Lower leg skin (tissue), 4 donors: ENCODE results near the gene ASB1. TPM values are rescaled to one million over a fixed set of nuclear protein-coding genes. Genes with fewer than 3 reads are reported as not detected.

ENCODE experiments used
- DNase-seq, 2 donors: peaks; one replicate each; pipeline ENCODE4 v3.0.0-alpha.2; 2019; ENCODE audit warnings: low spot score in 2 of 2
- H3K4me3 ChIP-seq: fragments of 200-600 bp; sonication (generic); 2 replicates; pipeline ENCODE4 v1.5.1; 2017; ENCODE audit warnings: mild to moderate bottlenecking, low read depth; ENCODE audit not compliant: poor library complexity, severe bottlenecking
- POLR2A ChIP-seq, 2 donors: fragments of 450-650 bp; IDR thresholded peaks; one replicate each; pipeline ENCODE4 v1.6.1; 2016 to 2017; ENCODE audit warnings: antibody characterized with exemption in 2 of 2, mild to moderate bottlenecking in 1 of 2, moderate library complexity in 1 of 2
- WGBS, 2 donors: methylation state at CpG; one replicate each; pipeline ENCODE4 v1.1.5; 2018; 5-methylcytosine and 5-hydroxymethylcytosine counted together
- intact Hi-C: fragments of 100-400 bp; cut with DNase I; formaldehyde crosslinking; loops from one replicate; pipeline ENCODE4 v1.15.0; 2023; ENCODE audit warnings: low total_unique reads
- total RNA-seq, 4 donors: library from RNA; depleted of rRNA; stranded (reverse); fragments of >200 nt; gene quantifications; one replicate each; pipeline ENCODE4 v1.1.0, GENCODE V29; 2016
- TF ChIP-seq, protein P1 (sequence below), 3 donors: fragments of 450-650 bp; IDR thresholded peaks; one replicate each; pipeline ENCODE4 v1.5.1; 2016; ENCODE audit warnings: antibody characterized with exemption in 3 of 3, mild to moderate bottlenecking in 3 of 3, moderate library complexity in 2 of 3

Gene ASB1
- total RNA-seq, 4 donors from 2014 or later, result 16.6 to 32.9 (median 21.0) TPM

DNA sequence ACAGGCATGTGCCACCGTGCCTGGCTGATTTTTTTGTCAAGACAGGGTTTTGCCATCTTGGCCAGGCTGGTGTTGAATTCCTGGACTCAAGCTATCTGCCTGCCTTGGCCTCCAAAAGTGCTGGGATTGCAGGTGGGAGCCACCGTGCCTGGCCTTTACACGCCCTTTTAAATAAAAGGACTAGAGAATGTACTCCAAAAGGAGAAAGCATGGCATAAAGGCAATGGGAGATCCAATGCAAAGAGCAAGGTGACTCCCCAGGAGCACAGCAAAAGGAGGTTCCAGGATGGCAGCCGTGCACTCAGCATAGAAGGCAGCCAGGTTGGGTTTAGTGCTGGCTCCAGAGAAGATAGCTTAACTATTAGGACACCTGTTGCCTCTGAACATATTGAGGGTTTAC is 27.1 kb downstream of the ASB1 start:
- no peak for DNase-seq
- H3K4me3 ChIP-seq, result no peak overlapping the region
- 92 to 97% methylated on average over 4 of the region's 4 CpGs for WGBS, 2 donors
- TF ChIP-seq, protein P1, sequence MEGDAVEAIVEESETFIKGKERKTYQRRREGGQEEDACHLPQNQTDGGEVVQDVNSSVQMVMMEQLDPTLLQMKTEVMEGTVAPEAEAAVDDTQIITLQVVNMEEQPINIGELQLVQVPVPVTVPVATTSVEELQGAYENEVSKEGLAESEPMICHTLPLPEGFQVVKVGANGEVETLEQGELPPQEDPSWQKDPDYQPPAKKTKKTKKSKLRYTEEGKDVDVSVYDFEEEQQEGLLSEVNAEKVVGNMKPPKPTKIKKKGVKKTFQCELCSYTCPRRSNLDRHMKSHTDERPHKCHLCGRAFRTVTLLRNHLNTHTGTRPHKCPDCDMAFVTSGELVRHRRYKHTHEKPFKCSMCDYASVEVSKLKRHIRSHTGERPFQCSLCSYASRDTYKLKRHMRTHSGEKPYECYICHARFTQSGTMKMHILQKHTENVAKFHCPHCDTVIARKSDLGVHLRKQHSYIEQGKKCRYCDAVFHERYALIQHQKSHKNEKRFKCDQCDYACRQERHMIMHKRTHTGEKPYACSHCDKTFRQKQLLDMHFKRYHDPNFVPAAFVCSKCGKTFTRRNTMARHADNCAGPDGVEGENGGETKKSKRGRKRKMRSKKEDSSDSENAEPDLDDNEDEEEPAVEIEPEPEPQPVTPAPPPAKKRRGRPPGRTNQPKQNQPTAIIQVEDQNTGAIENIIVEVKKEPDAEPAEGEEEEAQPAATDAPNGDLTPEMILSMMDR (IDR thresholded peaks at IDR 0.05), result no peak
- intact Hi-C loops, result no loop called here

DNA sequence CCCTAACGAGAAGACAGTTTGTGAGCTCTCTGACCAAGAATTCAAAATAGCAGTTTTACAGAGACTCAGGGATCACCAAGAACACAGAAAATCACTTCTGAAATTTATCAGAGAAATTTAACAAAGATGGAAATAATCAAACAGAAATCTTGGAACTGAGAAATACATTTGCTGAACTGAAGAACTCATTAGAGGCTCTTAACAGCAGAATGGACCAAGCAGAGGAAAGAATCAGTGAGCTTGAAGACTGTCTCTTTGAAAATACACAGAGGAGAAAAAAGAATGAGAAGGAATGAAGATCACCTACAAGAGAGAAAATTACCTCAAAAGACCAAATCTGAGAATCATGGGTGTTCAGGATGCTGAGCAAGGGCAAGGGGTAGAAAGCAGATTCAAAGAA is 29.7 kb downstream of the ASB1 start:
- DNase-seq, result no peak
- TF ChIP-seq POLR2A (IDR thresholded peaks at IDR 0.05), result no peak
- TF ChIP-seq, protein P1 (IDR thresholded peaks at IDR 0.05), result no peak
- 95 to 96% methylated on average over 1 of the region's 1 CpG for WGBS, 2 donors
- intact Hi-C loops, result no loop called here
- H3K4me3 ChIP-seq, result no peak overlapping the region

DNA sequence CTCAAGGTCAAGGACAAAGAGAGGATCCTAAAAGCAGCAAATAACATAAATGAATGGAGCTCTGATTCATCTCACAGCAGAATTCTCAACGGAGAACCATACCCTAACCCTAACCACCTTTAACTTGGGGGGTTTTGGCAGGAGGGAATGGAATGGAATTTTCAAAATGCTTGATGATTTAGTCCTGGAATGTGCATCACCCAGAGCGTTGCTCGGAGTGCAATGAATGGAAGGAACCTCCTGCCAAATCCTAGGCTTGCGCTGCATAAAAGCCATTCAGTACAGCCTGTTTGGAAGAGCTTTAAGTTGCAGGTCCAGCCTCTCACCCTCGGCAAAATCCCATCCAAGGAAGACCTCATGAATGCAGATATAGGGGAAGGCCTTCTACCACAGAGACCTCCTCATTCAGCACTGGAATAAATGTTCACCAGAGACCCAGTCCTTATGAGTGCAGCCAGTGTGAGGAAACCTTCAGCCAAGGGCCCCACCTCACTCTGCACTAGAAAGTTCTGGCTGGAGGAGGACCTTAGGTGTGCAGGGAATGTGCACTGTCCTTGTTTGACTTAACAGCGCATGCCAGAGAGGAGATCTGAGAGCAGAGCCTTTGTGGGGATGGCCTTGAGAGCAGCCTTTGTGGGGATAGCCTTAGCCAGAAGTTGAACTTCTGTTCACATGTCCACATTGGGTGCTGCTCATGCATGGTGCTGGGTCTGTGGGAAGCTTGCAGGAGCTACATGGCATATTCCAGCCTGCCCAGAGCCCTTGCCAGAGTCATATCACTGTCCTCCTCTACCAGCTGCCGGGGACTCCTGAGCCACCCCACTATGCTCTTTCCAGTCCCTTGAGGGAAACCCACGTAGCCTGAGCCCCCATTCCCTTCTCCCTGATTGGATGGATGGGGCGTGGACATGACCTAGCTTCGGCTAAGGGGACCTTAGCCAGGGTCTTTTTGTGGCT is 30.5 kb downstream of the ASB1 start:
- DNase-seq, result no peak
- WGBS, 2 donors, result 87 to 90% methylated on average over 10 of the region's 10 CpGs
- TF ChIP-seq, protein P1 (IDR thresholded peaks at IDR 0.05), result no peak
- TF ChIP-seq POLR2A (IDR thresholded peaks at IDR 0.05), result no peak
- no peak overlapping the region for H3K4me3 ChIP-seq
- intact Hi-C loops, result no loop called here

DNA sequence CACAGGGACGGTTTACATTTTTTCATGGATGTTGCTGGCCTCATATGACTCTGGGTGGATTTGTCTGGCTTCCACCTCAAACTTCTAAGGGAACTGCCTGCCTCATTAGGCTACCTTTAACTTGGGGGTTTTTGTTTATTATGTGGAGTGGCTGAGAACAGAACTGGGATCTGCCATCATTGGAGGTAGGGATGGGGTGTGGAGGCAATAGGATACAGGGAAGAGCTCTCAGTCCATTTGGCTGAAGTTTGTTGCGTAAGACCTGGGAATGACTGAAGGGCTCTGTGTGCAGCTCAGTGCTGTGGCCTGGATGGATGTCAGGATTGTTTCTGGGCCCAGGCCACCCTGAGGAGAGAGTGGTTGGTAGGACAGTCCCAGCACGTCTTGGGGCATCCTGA is 31.2 kb downstream of the ASB1 start:
- WGBS, 2 donors, result 81% methylated on average over 3 of the region's 3 CpGs
- intact Hi-C loops, result no loop called here
- DNase-seq, result no peak
- no peak for TF ChIP-seq POLR2A (IDR thresholded peaks at IDR 0.05)
- TF ChIP-seq, protein P1 (IDR thresholded peaks at IDR 0.05), result no peak
- no peak overlapping the region for H3K4me3 ChIP-seq

DNA sequence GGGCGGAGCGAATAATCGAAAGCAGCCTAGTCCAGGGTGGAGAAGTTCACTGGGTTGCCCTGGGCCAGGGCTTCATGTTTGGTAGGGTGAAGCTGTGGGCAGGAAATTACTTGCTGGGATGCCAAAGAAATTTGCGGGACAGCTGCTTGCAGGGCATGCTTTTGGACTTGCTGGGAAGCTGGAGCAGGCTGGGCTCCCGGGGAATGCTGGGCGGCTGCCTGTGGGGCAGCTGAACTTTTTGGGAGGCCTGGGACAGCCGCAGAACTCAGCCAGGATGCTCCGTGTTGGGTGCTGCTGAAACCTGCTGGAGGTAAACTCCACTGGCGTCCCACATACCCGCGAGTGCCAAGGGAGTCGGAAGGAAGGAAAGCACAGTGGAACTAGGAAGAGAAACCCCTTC is 31.9 kb downstream of the ASB1 start:
- TF ChIP-seq POLR2A (IDR thresholded peaks at IDR 0.05), result no peak
- TF ChIP-seq, protein P1 (IDR thresholded peaks at IDR 0.05), result no peak
- no peak for DNase-seq
- no peak overlapping the region for H3K4me3 ChIP-seq
- intact Hi-C loops, result no loop called here
- WGBS, 2 donors, result 24 to 26% methylated on average over 8 to 12 of the region's 12 CpGs
